ENCODE measurements around the gene TOGARAM2. TPM values are rescaled to one million over a fixed set of nuclear protein-coding genes. Genes with fewer than 3 reads are reported as not detected.
A peak's percentile ranks its signal among the peaks of the same experiment; 100 is the strongest.

Gene TOGARAM2
- polyA plus RNA-seq, 6 donors from 2014 or later, result 0.14 TPM; not detected in 5

- Mint-ChIP-seq H3K27ac (peak overlapping the region in 1 of 6 donors; percentile 82), H3K4me1 (no peaks in the 10 kb centered on the region), H3K9me3 (peaks cover 0 to 3% (median 0%) of the 10 kb centered on the region in 7 donors), H3K4me3 (no peak overlapping the region), H3K27me3 (peaks cover 0 to 8% (median 3%) of the 10 kb centered on the region in 3 donors), H3K36me3 (no peaks in the 10 kb centered on the region)
- DNase-seq, result no peak
- no peak for ATAC-seq (ENCODE audit: low read depth in 2 of 2)
These were observed 1.3 kb upstream of the TOGARAM2 start for GRCh38 chr2:28979576-28980366.

GRCh38 chr2:28980368-28981015 lies 606 bp upstream of the TOGARAM2 start:
- Mint-ChIP-seq H3K4me1 (no peaks in the 10 kb centered on the region), H3K4me3 (no peak overlapping the region), H3K27ac (no peak overlapping the region), H3K27me3 (peaks cover 0 to 8% (median 3%) of the 10 kb centered on the region in 3 donors), H3K9me3 (peaks cover 0 to 3% (median 0%) of the 10 kb centered on the region in 7 donors), H3K36me3 (no peaks in the 10 kb centered on the region)
- no peak for ATAC-seq (ENCODE audit: low read depth in 2 of 2)
- DNase-seq, result no peak

GRCh38 chr2:28981620-28982376 lies 700 bp downstream of the TOGARAM2 start:
- H3K27ac Mint-ChIP-seq, result no peak overlapping the region
- ATAC-seq (ENCODE audit: low read depth in 2 of 2), result no peak

GRCh38 chr2:28982381-28982950 lies 1.4 kb downstream of the TOGARAM2 start:
- ATAC-seq (ENCODE audit: low read depth in 2 of 2) (no peak), DNase-seq (no peak)
- Mint-ChIP-seq H3K27me3 (peaks cover 0 to 6% (median 3%) of the 10 kb centered on the region in 3 donors), H3K36me3 (no peaks in the 10 kb centered on the region), H3K4me3 (no peak overlapping the region), H3K27ac (peak overlapping the region in 1 of 6 donors; percentile 49), H3K4me1 (no peaks in the 10 kb centered on the region), H3K9me3 (peaks cover 0 to 3% (median 0%) of the 10 kb centered on the region in 7 donors)

More at GRCh38 chr2:28981620-28982376, 700 bp downstream of the TOGARAM2 start:
- Mint-ChIP-seq H3K36me3 (no peaks in the 10 kb centered on the region), H3K9me3 (peaks cover 0 to 3% (median 0%) of the 10 kb centered on the region in 7 donors), H3K4me1 (no peaks in the 10 kb centered on the region), H3K27me3 (peaks cover 0 to 8% (median 3%) of the 10 kb centered on the region in 3 donors), H3K4me3 (peak overlapping the region in 1 of 8 donors; percentile 47)
- DNase-seq, result no peak

- Mint-ChIP-seq H3K27ac (peak overlapping the region in 1 of 6 donors; percentile 7), H3K9me3 (peaks cover 0 to 3% (median 0%) of the 10 kb centered on the region in 7 donors), H3K4me3 (no peak overlapping the region), H3K36me3 (no peaks in the 10 kb centered on the region), H3K4me1 (no peaks in the 10 kb centered on the region), H3K27me3 (peaks cover 0 to 3% (median 0%) of the 10 kb centered on the region in 3 donors)
- DNase-seq (no peak), ATAC-seq (ENCODE audit: low read depth in 2 of 2) (no peak)
These were observed 5.3 kb downstream of the TOGARAM2 start for GRCh38 chr2:28986429-28986828.

GRCh38 chr2:28989973-28990372 lies 8.9 kb downstream of the TOGARAM2 start:
- Mint-ChIP-seq H3K9me3 (no peaks in the 10 kb centered on the region), H3K27me3 (no peaks in the 10 kb centered on the region), H3K4me1 (no peaks in the 10 kb centered on the region), H3K4me3 (no peak overlapping the region), H3K36me3 (no peaks in the 10 kb centered on the region), H3K27ac (no peak overlapping the region)
- DNase-seq, result no peak
- ATAC-seq (ENCODE audit: low read depth in 2 of 2), result no peak

- no peaks in the 10 kb centered on the region for H3K4me1 Mint-ChIP-seq
- H3K36me3 Mint-ChIP-seq, result no peaks in the 10 kb centered on the region
- no peak overlapping the region for H3K27ac Mint-ChIP-seq
- DNase-seq, result no peak
- no peaks in the 10 kb centered on the region for H3K9me3 Mint-ChIP-seq
- H3K4me3 Mint-ChIP-seq, result no peak overlapping the region
- no peaks in the 10 kb centered on the region for H3K27me3 Mint-ChIP-seq
- ATAC-seq (ENCODE audit: low read depth in 2 of 2), result no peak
These were observed 9.3 kb downstream of the TOGARAM2 start for GRCh38 chr2:28990445-28990844.

GRCh38 chr2:28991021-28991420 lies 9.9 kb downstream of the TOGARAM2 start:
- Mint-ChIP-seq H3K27me3 (peaks cover 0 to 3% (median 0%) of the 10 kb centered on the region in 3 donors), H3K27ac (no peak overlapping the region), H3K9me3 (no peaks in the 10 kb centered on the region), H3K4me1 (no peaks in the 10 kb centered on the region), H3K36me3 (no peaks in the 10 kb centered on the region), H3K4me3 (no peak overlapping the region)
- no peak for ATAC-seq (ENCODE audit: low read depth in 2 of 2)
- DNase-seq, result no peak

GRCh38 chr2:28991460-28991859 lies 10.4 kb downstream of the TOGARAM2 start:
- ATAC-seq (ENCODE audit: low read depth in 2 of 2) (no peak), DNase-seq (no peak)
- Mint-ChIP-seq H3K4me1 (no peaks in the 10 kb centered on the region), H3K27ac (no peak overlapping the region), H3K36me3 (no peaks in the 10 kb centered on the region), H3K27me3 (peaks cover 0 to 3% (median 0%) of the 10 kb centered on the region in 3 donors), H3K9me3 (no peaks in the 10 kb centered on the region), H3K4me3 (no peak overlapping the region)

- Mint-ChIP-seq H3K27me3 (peaks cover 3 to 8% (median 7%) of the 10 kb centered on the region in 3 donors), H3K27ac (peak overlapping the region in 2 of 6 donors; percentile 30 to 40)
- DNase-seq, result no peak
These were observed 12.3 kb downstream of the TOGARAM2 start for GRCh38 chr2:28993206-28993960.

GRCh38 chr2:28994074-28994473 lies 13.0 kb downstream of the TOGARAM2 start:
- Mint-ChIP-seq H3K27ac (peak overlapping the region in 1 of 6 donors; percentile 40), H3K9me3 (no peaks in the 10 kb centered on the region), H3K27me3 (peaks cover 3 to 8% (median 7%) of the 10 kb centered on the region in 3 donors), H3K4me3 (no peak overlapping the region), H3K36me3 (no peaks in the 10 kb centered on the region), H3K4me1 (no peaks in the 10 kb centered on the region)
- ATAC-seq (ENCODE audit: low read depth in 2 of 2) (no peak), DNase-seq (no peak)

More at GRCh38 chr2:28993206-28993960, 12.3 kb downstream of the TOGARAM2 start:
- Mint-ChIP-seq H3K4me1 (no peaks in the 10 kb centered on the region), H3K4me3 (no peak overlapping the region), H3K9me3 (no peaks in the 10 kb centered on the region), H3K36me3 (no peaks in the 10 kb centered on the region)
- no peak for ATAC-seq (ENCODE audit: low read depth in 2 of 2)

- ATAC-seq (ENCODE audit: low read depth in 2 of 2) (no peak), DNase-seq (no peak)
- H3K4me1 Mint-ChIP-seq, result peaks cover 0 to under 1% (median under 1%) of the 10 kb centered on the region in 3 donors
- no peaks in the 10 kb centered on the region for H3K36me3 Mint-ChIP-seq
- peaks cover 3 to 8% (median 7%) of the 10 kb centered on the region in 3 donors for H3K27me3 Mint-ChIP-seq
- H3K9me3 Mint-ChIP-seq, result no peaks in the 10 kb centered on the region
- no peak overlapping the region for H3K27ac Mint-ChIP-seq
- H3K4me3 Mint-ChIP-seq, result no peak overlapping the region
These were observed 13.6 kb downstream of the TOGARAM2 start for GRCh38 chr2:28994679-28995078.
